Non-pigmented ciliary epithelial cell (primary cell): ENCODE results near the gene QKI.
A peak's percentile ranks its signal among the peaks of the same experiment; 100 is the strongest.
"Not testable (repeated sequence)": the region's sequence is repeated elsewhere in the genome, so short reads cannot be mapped to it uniquely, and the experiment has no call there.

Source experiments
- DNase-seq: peaks from one replicate; pipeline ENCODE4 v3.0.0-alpha.2; 2010; ENCODE audit warnings: low read depth

Gene QKI

DNA sequence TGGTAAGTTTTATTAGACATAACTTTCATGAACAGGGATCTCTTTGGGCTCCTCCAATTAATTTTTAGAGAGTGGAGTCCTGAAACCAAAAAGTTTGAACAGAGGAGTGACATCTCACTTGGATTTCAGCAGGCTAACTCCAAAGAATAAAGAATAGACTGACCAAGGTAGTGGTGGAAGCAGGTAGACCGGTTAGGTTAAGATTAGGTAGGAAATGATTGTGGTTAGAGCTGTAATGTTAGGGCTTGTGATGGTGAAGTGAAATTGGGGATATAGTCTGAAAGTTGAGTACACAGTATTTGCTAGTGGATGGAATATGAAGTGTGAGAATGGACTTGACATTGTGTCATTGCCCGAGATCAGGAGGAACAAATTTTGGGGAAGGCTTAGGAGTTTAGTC is 27.8 kb downstream of the QKI start:
- DNase-seq = no peak

- DNase-seq = no peak
Observed at GRCh38 chr6:163444077-163444476, 29.6 kb downstream of the QKI start.

- no peak for DNase-seq
Observed at GRCh38 chr6:163446549-163446948, 32.0 kb downstream of the QKI start.

- no peak for DNase-seq
Observed at GRCh38 chr6:163449076-163449475, 34.6 kb downstream of the QKI start.

DNA sequence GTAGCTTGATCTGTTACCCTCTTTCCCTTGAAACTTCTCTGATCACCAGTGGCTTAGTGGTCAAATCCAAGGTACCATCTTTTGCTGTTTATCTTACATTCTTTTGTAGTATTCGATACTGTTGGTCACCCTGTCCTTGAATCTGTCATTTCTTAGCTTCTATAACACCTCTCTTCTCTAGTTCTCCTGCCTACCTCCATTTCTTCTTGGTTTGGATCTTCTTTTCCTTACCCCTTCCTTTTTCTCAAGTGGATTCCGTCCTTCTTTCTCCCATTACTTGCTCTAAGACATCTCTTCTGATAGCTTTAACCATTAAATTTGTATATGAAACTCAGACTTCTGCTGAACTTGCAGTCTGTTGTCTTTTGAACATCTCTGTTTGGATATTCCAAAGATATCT is 39.9 kb downstream of the QKI start:
- no peak for DNase-seq

DNA sequence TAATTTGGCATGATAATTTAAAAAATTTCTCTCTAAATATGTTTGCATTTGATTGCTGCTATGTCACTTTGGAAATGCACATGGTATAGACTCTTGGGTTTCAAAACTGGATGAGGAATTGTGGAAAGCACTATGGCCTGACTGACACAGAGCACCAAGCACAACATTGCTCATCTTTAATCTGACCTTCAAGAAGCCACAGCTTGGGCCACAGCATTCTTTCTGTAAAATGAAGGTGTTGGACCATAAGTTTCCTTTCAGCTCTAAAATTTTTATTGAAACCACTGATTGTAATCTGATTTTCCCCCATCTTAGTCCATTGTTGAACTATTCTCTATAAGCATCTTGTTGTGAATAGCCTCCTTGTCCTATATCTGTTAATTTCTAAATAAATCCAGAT is 41.0 kb downstream of the QKI start:
- DNase-seq = no peak

GRCh38 chr6:163457637-163458561 is 43.4 kb downstream of the QKI start:
- peak; percentile 94 for DNase-seq

- no peak for DNase-seq
Observed at GRCh38 chr6:163459007-163459406, 44.5 kb downstream of the QKI start.

DNA sequence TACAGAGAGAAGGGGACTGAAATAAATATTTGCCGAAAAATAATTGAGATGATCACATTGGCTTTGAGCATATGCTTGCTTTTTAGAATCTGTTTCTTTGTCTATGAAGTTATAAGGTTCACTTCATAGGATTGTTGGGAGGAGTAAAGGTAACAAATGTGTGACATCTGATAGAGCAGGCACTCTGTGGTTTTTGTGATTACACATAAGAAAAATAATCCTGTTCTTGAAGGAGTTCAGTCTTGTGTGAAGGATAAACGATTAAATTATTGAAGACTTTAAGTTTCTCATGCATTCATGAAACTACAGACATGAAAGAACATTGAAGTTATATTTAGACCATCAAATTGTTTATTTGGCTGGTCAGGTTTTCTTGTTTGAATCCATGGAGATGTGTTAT is 45.0 kb downstream of the QKI start:
- no peak for DNase-seq

- DNase-seq = no peak
Observed at GRCh38 chr6:163460307-163460782, 45.8 kb downstream of the QKI start.

GRCh38 chr6:163461696-163462095 is 47.2 kb downstream of the QKI start:
- DNase-seq = no peak

DNA sequence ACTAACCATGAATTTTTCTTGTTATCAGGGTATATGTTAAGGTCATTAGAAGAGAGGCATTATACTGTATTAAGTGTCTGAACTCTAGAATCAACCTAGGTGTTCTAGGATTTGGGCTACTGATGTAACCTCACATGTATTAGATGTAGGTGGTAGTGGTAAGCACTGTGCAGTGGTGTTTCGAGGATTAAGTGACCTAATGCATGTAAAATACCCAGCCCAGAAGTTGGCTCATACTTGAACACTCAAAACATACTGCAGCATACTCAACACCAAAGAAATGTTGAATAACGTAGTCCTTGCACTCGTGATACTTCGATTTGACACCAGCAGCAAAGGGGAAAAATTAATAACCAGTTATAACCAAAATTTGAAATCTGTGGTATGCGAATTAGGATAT is 48.7 kb downstream of the QKI start:
- no peak for DNase-seq

GRCh38 chr6:163463795-163464194 is 49.3 kb downstream of the QKI start:
- DNase-seq = no peak

GRCh38 chr6:163466839-163467390 is 52.4 kb downstream of the QKI start:
- no peak for DNase-seq

DNA sequence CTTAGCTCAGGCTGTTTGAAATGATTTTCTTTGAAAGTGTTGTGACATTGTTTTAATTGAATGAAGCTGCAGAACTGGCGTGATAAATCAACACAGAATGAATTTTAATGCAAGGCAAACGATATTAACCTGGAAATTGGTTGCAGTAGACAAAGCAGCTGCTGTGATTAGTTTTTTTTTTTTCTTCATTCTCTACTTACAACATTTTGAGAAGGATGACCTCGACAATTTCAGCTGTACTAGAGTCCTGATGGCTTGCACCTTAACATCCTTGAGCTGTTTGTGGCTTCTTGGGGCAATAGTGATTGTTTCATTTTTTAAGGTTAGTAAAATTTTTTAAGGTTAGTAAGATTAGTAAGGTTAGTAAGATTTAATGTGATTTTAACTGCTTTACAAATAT is 54.2 kb downstream of the QKI start:
- DNase-seq = no peak

GRCh38 chr6:163469459-163469985 is 55.0 kb downstream of the QKI start:
- DNase-seq = no peak

DNA sequence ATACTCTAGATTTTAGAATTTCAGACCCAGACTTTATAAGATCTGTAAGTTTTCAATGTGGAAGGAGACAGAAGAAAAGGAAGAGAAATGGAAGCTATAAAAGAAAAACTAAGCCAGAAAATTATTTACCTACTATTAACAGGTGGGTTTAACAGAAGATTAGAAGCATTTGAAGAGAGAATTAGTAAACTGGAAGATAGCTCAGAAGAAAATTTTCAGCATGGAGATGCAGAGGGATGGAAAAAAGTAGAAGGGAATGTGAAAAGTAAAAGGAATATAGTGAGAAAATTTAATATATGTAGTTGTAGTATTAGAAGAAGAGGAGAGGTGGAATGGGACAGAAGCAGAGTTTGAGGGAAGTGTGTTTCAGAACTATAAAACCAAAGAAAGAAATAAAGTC is 56.1 kb downstream of the QKI start:
- DNase-seq = no peak

- no peak for DNase-seq
Observed at GRCh38 chr6:163474581-163474980, 60.1 kb downstream of the QKI start.

DNA sequence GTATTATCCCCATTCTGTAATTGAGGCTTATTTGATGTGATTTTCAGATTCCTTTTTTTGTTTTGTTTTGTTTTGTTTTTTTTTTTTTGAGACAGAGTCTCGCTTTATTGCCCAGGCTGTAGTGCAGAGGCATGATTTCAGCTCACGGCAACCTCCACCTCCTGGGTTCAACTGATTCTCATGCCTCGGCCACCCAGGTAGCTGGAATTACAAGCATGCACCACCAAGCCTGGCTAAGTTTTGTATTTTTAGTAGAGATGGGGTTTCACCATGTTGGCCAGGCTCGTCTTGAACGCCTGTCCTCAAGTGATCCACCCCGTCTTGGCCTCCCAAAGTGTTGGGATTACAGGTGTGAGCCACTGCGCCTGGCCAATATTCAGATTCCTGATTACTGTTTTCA is 62.4 kb downstream of the QKI start:
- DNase-seq = not testable (repeated sequence)

DNA sequence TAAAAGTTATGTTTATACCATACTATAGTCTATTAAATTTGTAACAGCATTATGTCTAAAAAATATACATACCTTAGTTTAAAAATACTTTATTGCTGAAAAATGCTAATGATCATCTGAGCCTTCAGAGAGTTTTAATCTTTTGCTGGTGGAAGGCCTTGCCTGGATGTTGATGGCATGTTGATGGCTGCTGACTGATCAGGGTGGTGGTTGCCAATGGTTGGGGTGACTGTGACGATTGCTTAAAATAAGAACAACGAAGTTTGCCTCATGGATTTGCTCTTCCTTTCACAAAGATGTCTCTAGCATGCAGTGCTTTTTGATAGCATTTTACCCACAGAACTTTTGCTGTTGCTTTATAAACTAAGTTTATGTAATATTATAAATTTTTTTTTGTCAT is 68.6 kb downstream of the QKI start:
- no peak for DNase-seq

DNA sequence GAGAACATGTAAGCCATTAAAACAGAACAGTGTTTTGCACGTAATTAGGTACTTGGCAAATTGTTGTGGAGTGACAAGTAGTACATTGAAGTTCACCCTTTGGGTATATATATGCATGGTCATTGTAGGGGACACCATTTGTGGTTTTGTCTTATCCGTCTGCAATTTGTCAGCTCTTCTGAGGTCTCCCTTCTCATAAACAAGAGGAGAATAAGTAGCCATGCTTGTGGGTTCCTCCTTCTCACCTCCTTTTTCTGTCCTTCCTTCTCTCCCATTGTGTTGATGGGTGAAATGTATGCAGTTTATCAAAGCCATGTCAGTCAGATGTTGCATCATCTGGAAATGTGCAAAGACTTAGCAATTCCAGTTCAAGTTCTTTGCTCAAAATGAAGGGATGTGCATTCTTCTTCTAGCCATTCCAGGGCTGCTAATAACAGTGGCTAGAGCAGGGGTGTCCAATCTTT is 70.9 kb downstream of the QKI start:
- no peak for DNase-seq

DNA sequence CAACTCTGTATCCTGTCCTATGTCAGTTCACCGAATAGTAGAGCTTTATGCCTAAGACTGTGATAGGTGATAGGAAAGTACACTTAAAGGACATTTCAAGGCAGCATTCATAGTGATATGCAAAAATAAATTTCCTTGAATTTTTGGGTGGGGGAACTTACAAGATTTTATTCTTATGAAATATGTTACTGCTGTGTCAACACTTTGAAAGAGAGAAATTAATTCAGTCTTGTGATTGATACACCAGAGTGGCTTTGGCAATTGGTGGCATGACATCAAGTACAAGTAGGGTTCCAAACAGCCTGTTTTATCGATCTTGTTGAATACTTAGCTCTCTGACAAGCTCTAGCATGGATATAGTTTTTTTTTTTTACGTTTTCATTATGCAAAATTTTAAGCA is 72.3 kb downstream of the QKI start:
- DNase-seq = no peak

- no peak for DNase-seq
Observed at GRCh38 chr6:163487606-163488005, 73.1 kb downstream of the QKI start.
